Adrenal gland (tissue), 5 donors: Measurements from ENCODE around the gene CYREN.

Experiments
- POLR2A ChIP-seq, 2 donors: fragments of 450-650 bp; IDR thresholded peaks; one replicate each; pipeline ENCODE4 v1.6.1; 2017; ENCODE audit warnings: antibody characterized with exemption in 2 of 2, mild to moderate bottlenecking in 2 of 2, moderate library complexity in 1 of 2
- TF ChIP-seq, protein P1 (sequence below), 6 experiments: fragments of 450-650 bp in 4 of 6; fragments of 200-600 bp in 2 of 6; sonication (generic) in 1 of 6; IDR thresholded peaks; 1 replicate in 5 of 6; 2 replicates in 1 of 6; pipeline versions ENCODE4 v1.5.1 to v1.8.0; 2016 to 2021; ENCODE audit warnings: antibody characterized with exemption in 6 of 6, mild to moderate bottlenecking in 2 of 6, moderate library complexity in 1 of 6
- donor health status: DM: no; HTN: no; CAD: no.

- TF ChIP-seq, protein P1, sequence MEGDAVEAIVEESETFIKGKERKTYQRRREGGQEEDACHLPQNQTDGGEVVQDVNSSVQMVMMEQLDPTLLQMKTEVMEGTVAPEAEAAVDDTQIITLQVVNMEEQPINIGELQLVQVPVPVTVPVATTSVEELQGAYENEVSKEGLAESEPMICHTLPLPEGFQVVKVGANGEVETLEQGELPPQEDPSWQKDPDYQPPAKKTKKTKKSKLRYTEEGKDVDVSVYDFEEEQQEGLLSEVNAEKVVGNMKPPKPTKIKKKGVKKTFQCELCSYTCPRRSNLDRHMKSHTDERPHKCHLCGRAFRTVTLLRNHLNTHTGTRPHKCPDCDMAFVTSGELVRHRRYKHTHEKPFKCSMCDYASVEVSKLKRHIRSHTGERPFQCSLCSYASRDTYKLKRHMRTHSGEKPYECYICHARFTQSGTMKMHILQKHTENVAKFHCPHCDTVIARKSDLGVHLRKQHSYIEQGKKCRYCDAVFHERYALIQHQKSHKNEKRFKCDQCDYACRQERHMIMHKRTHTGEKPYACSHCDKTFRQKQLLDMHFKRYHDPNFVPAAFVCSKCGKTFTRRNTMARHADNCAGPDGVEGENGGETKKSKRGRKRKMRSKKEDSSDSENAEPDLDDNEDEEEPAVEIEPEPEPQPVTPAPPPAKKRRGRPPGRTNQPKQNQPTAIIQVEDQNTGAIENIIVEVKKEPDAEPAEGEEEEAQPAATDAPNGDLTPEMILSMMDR (IDR thresholded peaks at IDR 0.05) = no peak
- TF ChIP-seq POLR2A (IDR thresholded peaks at IDR 0.05) = no peak
These were observed 48.6 kb downstream of the CYREN start for GRCh38 chr7:135121868-135122267.
